DMS114 treated with DMSO at 0.1 percent for 48 hours (cell line): Measurements from ENCODE around the gene YTHDF1.
"Not testable (repeated sequence)": the region's sequence is repeated elsewhere in the genome, so short reads cannot be mapped to it uniquely, and the experiment has no call there.

ENCODE experiments used
- DNase-seq: peaks from one replicate; lab custom pipeline; 2025; ENCODE audit not compliant: unreplicated experiment; lab: John Stamatoyannopoulos, UW

The YTHDF1 gene

GRCh38 chr20:63158845-63159244, 57.1 kb downstream of the YTHDF1 start:
- no peak for DNase-seq

GRCh38 chr20:63158352-63158751, 57.6 kb downstream of the YTHDF1 start:
- no peak for DNase-seq

GRCh38 chr20:63157431-63157830, 58.5 kb downstream of the YTHDF1 start:
- DNase-seq: not testable (repeated sequence)

- no peak for DNase-seq
Observed at GRCh38 chr20:63156221-63156671, 59.7 kb downstream of the YTHDF1 start.

- DNase-seq: no peak
Observed at GRCh38 chr20:63155266-63156165, 60.4 kb downstream of the YTHDF1 start.

GRCh38 chr20:63154395-63154794, 61.5 kb downstream of the YTHDF1 start:
- DNase-seq: no peak

- no peak for DNase-seq
Observed at GRCh38 chr20:63153254-63154221, 62.4 kb downstream of the YTHDF1 start.

GRCh38 chr20:63152322-63153253, 63.3 kb downstream of the YTHDF1 start:
- DNase-seq: no peak

- DNase-seq: no peak
Observed at GRCh38 chr20:63151554-63152321, 64.2 kb downstream of the YTHDF1 start.

- no peak for DNase-seq
Observed at GRCh38 chr20:63150911-63151531, 64.9 kb downstream of the YTHDF1 start.

- DNase-seq: no peak
Observed at GRCh38 chr20:63150391-63150898, 65.5 kb downstream of the YTHDF1 start.

- no peak for DNase-seq
Observed at GRCh38 chr20:63149531-63150192, 66.3 kb downstream of the YTHDF1 start.

- DNase-seq: no peak
Observed at GRCh38 chr20:63148696-63149095, 67.2 kb downstream of the YTHDF1 start.

- DNase-seq: no peak
Observed at GRCh38 chr20:63147532-63147931, 68.4 kb downstream of the YTHDF1 start.
